Measurements from ENCODE around the gene SLX4IP.

- TF ChIP-seq CTCF (conservative IDR thresholded peaks at IDR 0.05 in 1 of 2, IDR thresholded peaks at IDR 0.05 in 1 of 2; ENCODE audit: extremely low read depth in 1 of 2, insufficient read depth in 1 of 2, low read depth in 1 of 2, low read length in 2 of 2) = no peak
- TF ChIP-seq EZH2 (IDR thresholded peaks at IDR 0.05; ENCODE audit: borderline replicate concordance, low read length) = no peak
Measured at GRCh38 chr20:10524643-10525042, 89.5 kb downstream of the SLX4IP start.
